Spleen (tissue), 13 donors: ENCODE results near the gene SMPD2. TPM values are rescaled to one million over a fixed set of nuclear protein-coding genes. Genes with fewer than 3 reads are reported as not detected.

Experiments
- DNase-seq: peaks from one replicate; pipeline ENCODE4 v3.0.0-alpha.2; 2020
- H3K27ac ChIP-seq, 8 donors: fragments of 200-600 bp; sonication (generic) in 7 of 8; 1 replicate in 4 of 8; 2 replicates in 4 of 8; pipeline versions ENCODE4 v1.5.0 to v1.8.0; 2016 to 2021; ENCODE audit warnings: inconsistent platforms in 4 of 8, mild to moderate bottlenecking in 4 of 8, moderate library complexity in 1 of 8
- H3K27me3 ChIP-seq, 7 donors: fragments of 200-600 bp; sonication (generic) in 6 of 7; replicated peaks in 1 of 7; 1 replicate in 4 of 7; 2 replicates in 3 of 7; pipeline versions ENCODE4 v1.5.0 to v1.8.0; 2016 to 2021; ENCODE audit warnings: inconsistent platforms in 3 of 7, mild to moderate bottlenecking in 1 of 7
- H3K36me3 ChIP-seq, 6 donors: fragments of 200-600 bp; sonication (generic) in 5 of 6; 1 replicate in 4 of 6; 2 replicates in 2 of 6; pipeline versions ENCODE4 v1.5.0 to v1.8.0; 2016 to 2021; ENCODE audit warnings: inconsistent platforms in 2 of 6
- H3K4me1 ChIP-seq, 6 donors: fragments of 200-600 bp; sonication (generic) in 5 of 6; 1 replicate in 3 of 6; 2 replicates in 3 of 6; pipeline versions ENCODE4 v1.5.0 to v1.8.0; 2016 to 2021; ENCODE audit warnings: inconsistent platforms in 3 of 6
- H3K4me3 ChIP-seq, 8 donors: fragments of 200-600 bp; sonication (generic) in 7 of 8; 1 replicate in 4 of 8; 2 replicates in 4 of 8; pipeline versions ENCODE4 v1.5.0 to v1.8.0; 2016 to 2021; ENCODE audit warnings: inconsistent platforms in 4 of 8, mild to moderate bottlenecking in 4 of 8, moderate library complexity in 2 of 8
- H3K9me3 ChIP-seq, 8 donors: fragments of 200-600 bp; sonication (generic) in 7 of 8; 1 replicate in 4 of 8; 2 replicates in 4 of 8; pipeline versions ENCODE4 v1.5.0 to v1.8.0; 2016 to 2021; ENCODE audit warnings: inconsistent platforms in 4 of 8
- CTCF ChIP-seq, 11 experiments: fragments of 200-600 bp in 7 of 11; fragments of 450-650 bp in 4 of 11; sonication (generic) in 4 of 11; IDR thresholded peaks in 8 of 11; conservative IDR thresholded peaks in 3 of 11; 1 replicate in 7 of 11; 2 replicates in 4 of 11; pipeline versions ENCODE4 v1.4.0 to v1.8.0; 2016 to 2021; ENCODE audit warnings: antibody characterized with exemption in 11 of 11, inconsistent platforms in 4 of 11, mild to moderate bottlenecking in 1 of 11
- POLR2A ChIP-seq, 3 donors: fragments of 450-650 bp; IDR thresholded peaks; one replicate each; pipeline ENCODE4 v1.5.1; 2017; ENCODE audit warnings: antibody characterized with exemption in 3 of 3, mild to moderate bottlenecking in 1 of 3
- POLR2AphosphoS5 ChIP-seq, 3 donors: sonication (generic); formaldehyde crosslinking; IDR thresholded peaks; one replicate each; pipeline ENCODE4 v1.5.1; 2017; ENCODE audit warnings: antibody characterized with exemption in 3 of 3
- WGBS, 5 donors: extraction: QIAGEN DNeasy Blood & Tissue Kit in 3 of 5; methylation state at CpG; one replicate each; pipeline versions ENCODE4 v1.1.5 to v1.1.7; 2013 to 2018; 5-methylcytosine and 5-hydroxymethylcytosine counted together
- intact Hi-C: fragments of 100-400 bp; cut with DNase I; formaldehyde crosslinking; loops from one replicate; pipeline ENCODE4 v1.15.0; 2023; ENCODE audit warnings: low total_unique reads
- long read RNA-seq, 2 donors: transcript quantifications; one replicate each; lab custom pipeline, GENCODE V29; 2026
- polyA plus RNA-seq, 3 donors: library from polyadenylated mRNA; stranded (reverse); fragments of 200-250 nt; gene quantifications; one replicate each; pipeline ENCODE4 v1.2.1, GENCODE V29; 2013
- total RNA-seq, 7 donors: library from RNA; depleted of rRNA in 3 of 7; stranded (reverse); fragments of >200 nt in 3 of 7; fragmentation: NEBNext Ultra II Directional in 4 of 7; extraction: Animal tissue kit (Norgen Biotek cat#: 25700) in 4 of 7; gene quantifications; one replicate each; pipeline versions ENCODE4 v1.1.0 to v1.2.1, GENCODE V29; 2016 to 2021
- donor health status: healthy with polysubstance abuse.
- donor health status: DM: no; HTN: no; CAD: no; lungs with moderate emphysema.
- donor health status: DM: no; HTN: no; CAD: no.
- donor health status: Bipolar disorder and iron deficiency.
- donor health status: healthy.
- donor health status: DM: no; HTN: no; CAD: no.
- donor health status: DM: yes; HTN: yes; CAD: no.

Gene SMPD2
- total RNA-seq: 10 to 100 TPM; 11.4 to 21.4 (median 18.9) TPM
- polyA plus RNA-seq: 10 to 100 TPM; 15.6 to 21.0 (median 18.9) TPM
- long read RNA-seq, donor 1, partial matches to known transcripts: 0 of 2 reads
- long read RNA-seq, donor 1, other reads (novel, unspliced or antisense): 0 of 2 reads
- long read RNA-seq, donor 2, partial matches to known transcripts: 0 of 2 reads
- long read RNA-seq, donor 2, other reads (novel, unspliced or antisense): 0 of 2 reads

GRCh38 chr6:109440331-109441068 lies at the start of gene SMPD2, which contains the start of gene PPIL6:
SMPD2 (plus strand) TSS chr6:109440724; CDS start chr6:109441122, 398 bp downstream.
PPIL6 (minus strand) TSS chr6:109440628; CDS start chr6:109440590, 38 bp downstream.
- peak; percentile 97 for DNase-seq
- Histone ChIP-seq H3K27ac (peak within 1 kb of the TSS; percentile 84 to 92 (median 89)), H3K27me3 (no peaks in the 10 kb centered on the region), H3K4me1 (peaks cover 5 to 47% (median 18%) of the 10 kb centered on the region in 6 donors), H3K4me3 (peak within 1 kb of the TSS; percentile 81 to 96 (median 92)), H3K9me3 (no peaks in the 10 kb centered on the region), H3K36me3 (peaks cover 0 to 36% (median 25%) of the 10 kb centered on the region in 6 donors)
- TF ChIP-seq POLR2AphosphoS5 (IDR thresholded peaks at IDR 0.05) (peak; percentile 52 to 82 (median 72)), POLR2A (IDR thresholded peaks at IDR 0.05) (peak in 2 of 3 donors; percentile 3 to 5), CTCF (IDR thresholded peaks at IDR 0.05 in 8 of 11, conservative IDR thresholded peaks at IDR 0.05 in 3 of 11) (peak in 8 of 11 experiments; percentile 12 to 68 (median 40))
- intact Hi-C loops: loop anchor here (10.0 kb wide), 1 partner anchor 56 kb away; the partner anchor contains the start of gene CD164
- WGBS, 5 donors: 0 to 1% (median 0%) methylated on average over 35 to 102 of the region's 102 CpGs

GRCh38 chr6:109393157-109393885 lies 47.2 kb upstream of the SMPD2 start:
- 39 to 63% (median 52%) methylated on average over 5 of the region's 5 CpGs for WGBS, 5 donors
- Histone ChIP-seq H3K4me1 (peaks cover 0 to 13% (median 5%) of the 10 kb centered on the region in 6 donors), H3K27me3 (no peaks in the 10 kb centered on the region), H3K27ac (no peak overlapping the region), H3K36me3 (no peaks in the 10 kb centered on the region), H3K9me3 (no peaks in the 10 kb centered on the region), H3K4me3 (no peak overlapping the region)
- no peak for DNase-seq
- intact Hi-C loops: no loop called here
- no peak for TF ChIP-seq CTCF (IDR thresholded peaks at IDR 0.05 in 8 of 11, conservative IDR thresholded peaks at IDR 0.05 in 3 of 11)
- TF ChIP-seq POLR2A (IDR thresholded peaks at IDR 0.05): no peak
- TF ChIP-seq POLR2AphosphoS5 (IDR thresholded peaks at IDR 0.05): no peak

GRCh38 chr6:109393886-109394281 lies 46.6 kb upstream of the SMPD2 start:
- H3K9me3 ChIP-seq: no peaks in the 10 kb centered on the region
- H3K27me3 ChIP-seq: no peaks in the 10 kb centered on the region
- 68 to 88% (median 77%) methylated on average over 2 of the region's 2 CpGs for WGBS, 5 donors
- peaks cover 0 to 13% (median 5%) of the 10 kb centered on the region in 6 donors for H3K4me1 ChIP-seq
- TF ChIP-seq POLR2A (IDR thresholded peaks at IDR 0.05) (no peak), CTCF (IDR thresholded peaks at IDR 0.05 in 8 of 11, conservative IDR thresholded peaks at IDR 0.05 in 3 of 11) (no peak), POLR2AphosphoS5 (IDR thresholded peaks at IDR 0.05) (no peak)
- no peaks in the 10 kb centered on the region for H3K36me3 ChIP-seq
- no peak for DNase-seq
- intact Hi-C loops: no loop called here
- H3K4me3 ChIP-seq: no peak overlapping the region
- no peak overlapping the region for H3K27ac ChIP-seq
